HG02571 (cell line): ENCODE data around the gene ZNF415.
"Not testable (repeated sequence)": the region's sequence is repeated elsewhere in the genome, so short reads cannot be mapped to it uniquely, and the experiment has no call there.

Experiments
- ATAC-seq: cut with Tn5 transposase; IDR thresholded peaks from one replicate; pipeline ENCODE4 v1.9.1; 2021; ENCODE audit warnings: mild to moderate bottlenecking, moderate library complexity; ENCODE audit not compliant: unreplicated experiment

The ZNF415 gene

GRCh38 chr19:53132141-53132991 is at the start of gene ZNF415:
TSS of gene ZNF415 (minus strand) at chr19:53132910. CDS start at chr19:53122676, 10,234 bp downstream.
- ATAC-seq: no peak

- ATAC-seq: no peak
These were observed 49.5 kb upstream of the ZNF415 start for GRCh38 chr19:53182202-53182601.

DNA sequence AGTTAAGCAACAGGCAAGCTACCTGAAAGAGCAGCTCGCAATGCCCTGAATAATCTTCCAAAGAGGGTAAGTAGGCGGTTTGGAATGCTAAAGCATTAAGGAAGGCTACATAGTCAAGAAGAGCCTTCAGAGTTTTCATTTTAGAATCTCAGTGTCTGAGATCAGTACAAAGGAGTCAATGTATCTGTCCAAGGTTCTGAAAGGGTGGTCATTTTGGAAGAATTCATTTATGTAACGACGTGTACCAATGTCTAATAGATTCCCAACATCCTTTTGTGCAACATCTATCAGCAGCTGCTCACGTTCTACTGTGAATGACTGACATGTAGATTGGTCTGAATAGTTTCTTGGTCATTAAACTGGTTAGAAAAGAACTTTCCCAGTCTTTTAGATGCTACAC is 45.3 kb upstream of the ZNF415 start:
- ATAC-seq: no peak

DNA sequence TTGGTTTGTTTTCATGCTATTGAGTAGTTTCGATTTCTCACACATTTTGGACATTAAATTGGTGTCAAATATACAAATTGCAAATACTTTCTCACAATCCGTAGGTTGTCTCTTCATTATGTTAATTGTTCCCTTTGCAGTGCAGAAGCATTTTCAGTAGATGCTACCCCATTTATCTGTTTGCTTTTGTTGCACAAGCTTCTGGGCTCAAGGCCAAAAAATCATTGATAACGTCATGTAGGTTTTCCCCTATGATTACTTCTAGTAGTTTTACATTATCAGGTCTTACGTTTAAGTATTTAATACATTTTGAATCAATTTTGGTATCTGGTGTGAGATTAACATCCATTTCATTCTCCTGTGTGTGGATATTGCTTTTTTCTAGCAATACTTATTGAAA is 40.2 kb upstream of the ZNF415 start:
- no peak for ATAC-seq

DNA sequence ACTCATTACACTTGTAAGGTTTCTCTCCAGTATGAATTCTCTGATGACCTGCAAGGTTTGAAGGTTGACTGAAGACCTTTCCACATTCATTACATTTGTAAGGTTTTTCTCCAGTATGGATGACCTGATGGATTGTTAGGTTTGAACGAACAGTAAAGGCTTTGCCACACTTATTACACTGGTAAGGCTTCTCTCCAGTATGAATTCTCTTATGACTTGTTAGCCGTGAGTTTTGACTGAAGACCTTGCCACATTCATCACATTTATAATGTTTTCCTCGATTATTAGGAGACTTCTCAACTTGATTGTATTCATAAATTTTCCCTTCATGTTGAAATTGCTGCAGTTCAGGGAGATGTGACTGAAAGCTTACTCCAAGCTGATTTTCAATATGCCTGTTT is 33.0 kb upstream of the ZNF415 start:
- ATAC-seq: no peak

DNA sequence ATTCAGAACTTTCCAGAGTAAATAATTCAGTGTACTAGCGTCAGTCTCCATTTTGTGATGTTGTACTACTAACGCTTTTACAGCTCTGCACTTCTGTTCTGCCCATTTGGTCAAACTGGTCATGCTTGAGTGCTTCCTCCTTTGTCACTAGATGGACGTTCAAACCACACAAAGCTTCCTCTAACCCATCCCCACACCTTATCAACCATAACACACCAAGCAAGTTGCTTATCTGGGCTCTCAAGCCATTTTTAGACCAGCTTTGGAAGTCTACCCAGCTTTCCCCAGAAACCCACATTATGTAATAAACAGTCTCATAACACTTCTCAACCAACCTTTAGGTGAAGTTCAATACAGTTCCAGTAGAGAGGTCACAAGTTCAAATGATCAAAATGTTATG is 28.4 kb upstream of the ZNF415 start:
- no peak for ATAC-seq

- ATAC-seq: no peak
These were observed 27.6 kb upstream of the ZNF415 start for GRCh38 chr19:53160350-53160749.

DNA sequence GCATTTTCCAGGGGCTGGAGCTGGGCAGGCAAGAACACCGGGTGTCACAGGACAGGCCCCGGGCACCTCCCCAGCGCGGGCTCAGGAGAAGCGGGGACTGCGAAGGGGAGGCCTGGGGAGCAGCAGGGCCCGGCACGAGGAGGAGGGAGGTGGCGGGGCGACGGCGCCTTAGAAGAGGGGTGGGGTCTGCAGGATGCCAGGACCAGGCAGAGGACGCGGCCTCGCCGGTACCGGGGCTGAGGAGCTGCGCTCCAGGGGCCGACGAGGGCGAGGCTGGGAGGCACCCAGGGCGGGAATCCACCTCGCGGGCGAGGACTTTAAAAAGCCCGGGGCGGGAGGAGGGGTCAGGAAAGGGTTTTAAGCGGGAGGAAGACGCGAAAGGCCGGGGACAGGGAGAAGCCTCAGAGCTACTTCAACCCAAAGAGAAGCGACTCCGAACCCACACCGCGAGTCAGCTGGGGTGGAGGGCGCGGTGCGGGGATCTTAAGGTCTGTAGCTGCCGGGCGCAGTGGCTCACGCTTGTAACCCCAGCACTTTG is 25.5 kb upstream of the ZNF415 start:
- no peak for ATAC-seq

DNA sequence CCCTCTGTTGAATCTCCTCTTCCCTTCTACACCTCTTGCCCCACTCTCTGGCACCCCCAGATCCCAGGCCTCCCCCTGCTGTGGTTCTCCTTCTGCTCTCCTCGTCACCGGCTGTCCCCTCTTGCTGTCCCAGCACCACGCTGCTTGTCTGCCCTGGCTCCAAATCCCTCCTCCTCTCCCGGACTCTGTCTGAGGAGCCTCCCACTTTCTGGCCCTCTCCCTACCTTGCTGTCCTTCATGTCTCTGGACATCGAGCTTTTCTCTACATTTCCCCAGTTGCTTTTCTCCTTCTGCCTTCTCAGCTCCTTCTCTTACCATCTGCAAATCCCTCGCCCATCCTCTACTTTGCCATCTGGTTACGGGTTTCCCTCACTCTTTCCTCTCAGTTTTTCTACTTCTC is 24.9 kb upstream of the ZNF415 start:
- no peak for ATAC-seq

DNA sequence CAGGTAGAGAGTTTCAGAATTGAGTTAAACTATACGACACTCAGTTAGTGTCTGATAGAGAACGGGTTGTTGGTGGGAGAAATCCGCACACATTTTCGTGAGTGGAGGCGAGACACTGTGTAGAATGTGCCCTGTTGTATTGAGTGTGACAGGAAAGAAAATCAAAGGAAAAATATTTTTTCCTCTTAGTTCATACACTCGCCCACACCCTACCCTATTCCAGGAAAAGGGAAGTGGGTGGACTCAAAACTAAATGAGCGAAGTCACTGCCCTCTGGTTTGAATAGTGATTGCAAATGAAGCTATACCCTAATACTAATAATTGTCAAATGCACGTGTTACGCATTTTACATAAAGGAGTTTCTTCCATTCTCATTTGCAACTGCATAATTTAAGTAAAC is 24.1 kb upstream of the ZNF415 start:
- no peak for ATAC-seq

DNA sequence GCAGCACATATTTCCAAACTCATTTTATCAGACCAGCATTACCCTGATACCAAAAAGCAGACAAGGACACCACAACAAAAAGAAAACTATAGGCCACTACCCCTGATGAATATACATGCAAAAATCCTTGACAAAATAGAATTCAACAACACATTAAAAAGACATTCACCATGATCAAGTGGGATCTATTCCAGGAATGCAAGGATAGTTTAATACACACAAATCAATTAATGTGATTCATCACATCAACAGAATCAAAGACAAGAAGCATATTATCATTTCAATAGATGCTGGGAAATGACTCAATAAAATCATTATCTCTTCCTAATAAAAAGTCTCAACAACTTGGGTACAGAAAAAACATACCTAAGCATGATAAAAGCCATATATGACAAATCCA is 14.9 kb upstream of the ZNF415 start:
- no peak for ATAC-seq

DNA sequence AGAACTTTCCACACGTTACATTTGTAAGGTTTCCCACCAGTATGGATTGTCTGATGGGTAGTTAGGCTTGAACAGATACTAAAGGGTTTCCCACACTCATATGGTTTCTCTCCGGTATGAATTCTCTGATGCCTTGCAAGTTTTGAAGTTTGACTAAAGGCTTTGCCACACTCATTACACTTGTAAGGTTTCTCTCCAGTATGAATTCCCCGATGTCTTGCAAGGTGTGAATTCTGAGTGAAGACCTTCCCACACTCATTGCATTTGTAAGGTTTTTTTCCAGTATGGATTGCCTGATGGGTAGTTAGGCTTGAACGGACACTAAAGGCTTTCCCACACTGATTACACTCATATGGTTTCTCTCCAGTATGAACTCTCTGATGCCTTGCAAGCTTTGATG is 7.6 kb upstream of the ZNF415 start:
- ATAC-seq: no peak

- ATAC-seq: no peak
These were observed 3.7 kb upstream of the ZNF415 start for GRCh38 chr19:53136432-53136831.

DNA sequence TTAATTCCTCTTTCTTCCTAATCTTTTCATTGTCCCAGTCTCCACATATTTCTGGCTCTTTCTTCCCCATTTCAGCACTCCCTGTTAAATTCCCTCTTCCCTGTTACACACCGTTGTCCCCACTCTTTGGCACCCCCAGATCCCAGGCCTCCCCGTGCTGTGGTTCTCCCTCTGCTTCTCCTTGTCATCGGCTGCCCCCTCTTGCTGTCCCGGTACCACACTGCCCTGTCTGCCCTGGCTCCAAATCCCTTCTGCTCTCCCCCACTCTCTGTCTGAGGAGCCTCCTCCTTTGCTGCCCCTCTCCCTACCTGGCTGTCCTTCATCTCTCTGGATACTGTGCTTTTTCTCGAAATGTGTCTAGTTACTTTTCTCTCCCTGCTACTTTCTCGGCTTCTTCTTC is 983 bp downstream of the ZNF415 start:
- ATAC-seq: no peak

DNA sequence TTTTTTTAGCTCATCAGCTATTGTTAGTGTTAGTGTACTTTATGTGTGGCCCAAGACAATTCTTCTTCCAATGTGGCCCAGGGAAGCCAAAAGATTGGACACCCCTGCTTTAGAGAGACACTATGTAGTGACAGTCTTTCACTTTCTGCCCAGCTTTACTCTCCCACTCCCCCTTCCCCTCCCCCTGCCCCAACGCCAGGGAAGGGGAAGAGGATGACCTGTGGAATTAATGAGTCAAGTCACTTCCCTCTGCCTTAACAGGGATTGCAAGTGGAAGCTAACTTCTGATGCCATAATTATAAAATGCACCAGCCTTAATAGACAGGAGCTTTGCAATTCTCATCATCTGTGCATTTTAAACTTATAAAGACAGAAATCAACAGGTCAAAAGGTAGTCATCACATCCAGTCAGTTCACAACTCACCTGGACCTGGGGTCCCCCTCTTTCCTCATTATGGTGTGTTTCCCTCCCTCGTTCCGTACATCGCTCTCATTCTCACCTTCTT is 1.6 kb downstream of the ZNF415 start:
- ATAC-seq: no peak

- no peak for ATAC-seq
These were observed 2.2 kb downstream of the ZNF415 start for GRCh38 chr19:53130506-53130905.

GRCh38 chr19:53126733-53127526 is 5.8 kb downstream of the ZNF415 start:
- not testable (repeated sequence) for ATAC-seq

DNA sequence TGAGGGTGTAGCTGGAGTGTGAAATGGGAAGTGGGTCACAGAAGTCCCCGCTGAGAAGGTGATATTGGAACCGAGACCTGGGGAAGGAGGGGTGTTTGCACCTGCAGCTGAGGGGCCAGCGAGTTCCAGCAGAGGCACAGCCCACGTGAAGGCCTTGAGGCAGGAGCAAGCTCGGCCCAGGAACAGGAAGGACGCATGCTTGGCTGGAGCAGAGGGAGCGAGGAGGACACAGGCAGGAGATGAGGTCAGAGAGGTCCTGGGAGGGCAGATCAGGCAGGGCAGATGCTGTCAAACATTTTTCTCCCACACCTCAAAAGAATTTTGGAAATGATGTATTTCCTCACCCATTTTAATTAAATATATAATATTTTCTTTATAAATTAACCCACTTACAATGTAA is 9.3 kb downstream of the ZNF415 start:
- ATAC-seq: no peak

DNA sequence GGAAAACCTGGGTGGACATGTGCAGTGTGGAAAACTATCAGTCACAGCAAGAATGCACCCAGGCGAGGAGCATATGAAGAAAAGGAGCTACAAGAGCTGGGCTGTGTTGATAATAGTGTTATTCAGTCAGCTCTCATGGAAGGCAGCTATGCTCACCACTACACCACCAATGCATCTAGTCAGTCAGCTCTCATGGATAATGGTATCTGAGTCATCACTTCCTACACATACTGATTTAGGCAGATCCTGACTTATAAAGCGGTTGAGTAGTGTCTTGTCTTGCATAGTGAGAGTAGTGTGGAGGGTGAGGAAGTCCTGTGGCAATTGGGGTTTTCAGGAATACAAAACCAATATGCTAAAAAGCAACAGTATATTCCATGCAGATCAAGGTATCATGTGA is 20.4 kb downstream of the ZNF415 start:
- ATAC-seq: no peak

GRCh38 chr19:53109527-53109926 is 23.2 kb downstream of the ZNF415 start:
- no peak for ATAC-seq
